GM21526 (cell line): ENCODE measurements around the gene PLA2G2A.
"Not testable (repeated sequence)": the region's sequence is repeated elsewhere in the genome, so short reads cannot be mapped to it uniquely, and the experiment has no call there.

ENCODE experiments used
- ATAC-seq: cut with Tn5 transposase; IDR thresholded peaks from one replicate; pipeline ENCODE4 v1.9.1; 2021; ENCODE audit warnings: moderate library complexity; ENCODE audit not compliant: unreplicated experiment, low FRiP score

Gene PLA2G2A, protein sequence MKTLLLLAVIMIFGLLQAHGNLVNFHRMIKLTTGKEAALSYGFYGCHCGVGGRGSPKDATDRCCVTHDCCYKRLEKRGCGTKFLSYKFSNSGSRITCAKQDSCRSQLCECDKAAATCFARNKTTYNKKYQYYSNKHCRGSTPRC

DNA sequence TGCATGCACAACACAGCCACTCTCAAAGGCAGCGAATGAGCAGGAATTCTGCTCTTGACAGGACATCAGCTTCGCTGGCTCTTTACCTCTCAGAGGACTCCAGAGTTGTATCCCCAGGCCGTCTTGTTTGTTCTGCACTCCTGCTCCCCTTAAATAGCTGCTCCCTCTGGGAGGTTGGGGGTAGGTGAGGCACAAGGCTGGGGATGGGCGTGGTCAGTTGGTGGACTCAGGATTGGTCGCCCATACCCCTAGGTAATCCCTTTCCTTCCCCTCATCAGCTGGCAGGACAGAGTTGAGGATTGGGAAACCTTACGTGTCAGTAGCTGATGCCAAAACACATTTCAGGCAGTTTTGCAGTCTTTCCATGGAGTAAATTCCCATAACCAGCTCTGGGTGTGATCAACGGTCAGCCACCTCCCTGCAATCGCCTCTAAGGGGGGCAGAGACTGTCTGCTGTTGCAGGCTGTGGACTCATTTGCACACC is at the start of gene PLA2G2A:
Gene PLA2G2A (minus strand): TSS at position 125 of the 484 bp plus-strand sequence. CDS start 845 bp downstream, outside the sequence.
- no peak for ATAC-seq

DNA sequence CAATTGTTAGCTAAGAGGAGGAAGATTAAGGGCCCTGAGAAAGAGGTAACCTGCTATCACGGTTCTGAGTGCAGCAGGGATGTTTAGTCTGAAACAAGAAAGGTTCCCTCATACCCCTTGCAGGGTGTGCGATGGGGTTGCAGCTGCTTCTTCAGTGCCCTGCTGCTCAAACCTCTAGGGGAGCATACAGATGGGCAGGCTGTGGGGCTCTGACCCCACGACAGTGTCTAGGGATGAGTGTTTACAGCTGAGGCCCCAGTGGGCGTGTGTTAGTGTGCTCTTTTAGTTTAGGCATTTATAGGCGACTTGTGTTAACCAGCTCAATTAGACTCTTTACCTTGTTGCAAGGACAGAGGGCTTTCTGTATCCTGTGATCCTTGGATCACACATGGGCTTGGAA is 49.3 kb upstream of the PLA2G2A start:
- ATAC-seq, result no peak

DNA sequence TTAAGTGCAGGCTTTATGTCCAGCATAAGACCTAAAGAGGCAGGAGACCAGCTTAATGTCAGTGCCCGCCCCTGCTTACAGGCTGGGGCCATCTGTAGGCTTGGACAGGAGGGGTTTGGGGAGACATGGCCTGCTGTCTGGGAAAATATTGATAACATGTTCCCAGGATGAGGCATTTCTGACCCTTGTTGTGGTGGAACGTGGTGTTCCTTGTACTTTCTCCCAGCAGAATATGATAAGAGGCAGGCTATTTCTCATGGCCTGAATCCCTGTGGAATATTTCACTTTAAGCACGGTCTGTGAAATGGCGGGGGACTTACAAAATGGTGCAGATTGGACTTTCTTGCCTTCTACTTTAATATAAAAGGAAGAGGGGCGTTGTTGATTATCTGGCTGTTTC is 48.7 kb upstream of the PLA2G2A start:
- no peak for ATAC-seq

DNA sequence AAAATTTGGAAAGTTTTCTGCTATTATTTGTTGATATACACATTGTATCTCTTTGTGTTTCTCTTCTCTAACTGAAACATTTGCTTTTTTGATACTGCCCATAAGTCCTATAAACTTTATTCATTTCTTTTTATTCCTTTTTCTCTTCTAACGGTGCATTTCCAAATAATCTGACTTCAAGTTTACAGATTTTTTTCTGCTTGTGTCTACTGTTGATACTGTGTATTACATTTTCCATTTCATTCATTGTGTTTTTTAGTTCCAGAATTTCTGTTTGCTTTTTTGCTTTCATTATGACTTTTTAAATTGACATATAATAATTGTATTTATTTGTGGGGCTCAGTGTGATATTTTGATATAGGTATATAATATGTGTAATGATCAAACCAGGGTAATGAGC is 38.3 kb upstream of the PLA2G2A start:
- no peak for ATAC-seq

DNA sequence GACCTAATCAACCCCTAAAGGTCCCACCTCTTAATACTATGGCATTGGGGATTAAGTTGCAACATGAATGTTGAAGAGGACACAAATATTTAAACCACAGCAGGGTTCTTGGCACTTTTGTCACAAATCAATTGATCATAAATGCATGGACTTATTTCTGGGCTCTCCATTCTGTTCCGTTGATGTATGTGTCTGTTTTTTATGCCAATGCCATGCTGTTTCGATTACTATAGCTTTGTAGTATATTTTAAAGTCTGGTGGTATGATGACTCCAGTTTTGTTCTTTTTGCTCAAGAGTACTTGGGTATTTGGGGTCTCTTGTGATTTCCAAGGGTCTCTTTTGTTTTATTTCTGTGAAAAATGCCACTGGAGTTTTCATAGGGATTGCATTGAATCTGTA is 34.7 kb upstream of the PLA2G2A start:
- ATAC-seq, result no peak

DNA sequence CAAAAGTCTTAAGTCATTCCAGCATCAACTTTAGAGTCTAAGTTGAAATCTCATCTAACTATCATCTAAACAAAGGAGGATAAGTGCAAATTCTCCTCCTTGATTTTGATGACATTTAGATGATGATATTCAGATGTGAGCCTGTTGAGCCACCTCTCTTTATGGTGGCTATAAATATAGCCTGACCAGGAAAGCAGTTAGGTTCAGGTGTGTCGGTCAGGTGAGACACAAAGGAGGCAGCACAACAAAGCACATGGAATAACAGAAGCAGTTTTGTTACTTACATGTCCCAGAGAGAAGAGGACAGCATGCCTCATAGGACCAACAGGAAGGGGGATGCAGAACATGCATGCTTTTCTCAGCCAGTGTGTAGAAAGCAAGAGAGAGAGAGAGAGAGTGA is 30.6 kb upstream of the PLA2G2A start:
- no peak for ATAC-seq

DNA sequence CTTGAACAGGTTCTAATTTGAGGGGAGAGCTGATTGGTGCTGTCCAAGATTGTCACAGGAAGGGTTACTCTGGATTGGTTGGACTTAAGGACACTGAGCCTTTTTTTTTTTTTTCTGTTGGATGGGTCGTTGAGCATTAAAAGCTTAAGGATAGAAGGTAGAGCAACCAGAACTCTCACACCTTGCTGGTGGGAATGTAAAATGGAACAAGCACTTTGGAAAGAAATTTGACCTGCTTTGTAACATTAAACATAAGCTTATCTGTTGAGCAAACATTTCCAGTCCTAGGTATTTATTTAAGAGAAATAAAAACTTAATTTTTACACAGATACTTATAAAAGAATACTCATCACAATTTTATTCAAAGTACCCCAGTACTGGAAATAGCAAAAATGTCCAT is 29.8 kb upstream of the PLA2G2A start:
- ATAC-seq, result no peak

DNA sequence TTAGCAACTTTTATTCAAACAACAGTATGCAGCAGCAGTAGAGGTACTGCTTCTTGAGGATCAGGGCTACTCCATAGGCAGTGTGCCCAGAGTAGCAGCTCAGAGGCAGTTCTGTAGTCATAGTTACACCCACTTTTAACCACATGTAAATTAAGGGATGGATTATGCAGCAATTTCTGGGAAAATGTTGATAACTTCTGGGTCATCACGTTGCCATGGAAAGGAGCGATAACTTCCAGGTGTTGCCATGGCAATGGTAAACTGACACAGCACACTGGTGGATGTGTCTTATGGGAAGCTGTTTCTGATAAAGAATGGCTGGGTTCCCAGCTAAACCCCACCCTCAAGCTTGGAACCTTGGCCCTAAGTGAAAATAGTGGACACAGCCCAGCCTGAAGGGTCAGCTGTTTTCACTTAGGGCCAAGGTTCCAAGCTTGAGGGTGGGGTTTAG is 29.0 kb upstream of the PLA2G2A start:
- no peak for ATAC-seq

DNA sequence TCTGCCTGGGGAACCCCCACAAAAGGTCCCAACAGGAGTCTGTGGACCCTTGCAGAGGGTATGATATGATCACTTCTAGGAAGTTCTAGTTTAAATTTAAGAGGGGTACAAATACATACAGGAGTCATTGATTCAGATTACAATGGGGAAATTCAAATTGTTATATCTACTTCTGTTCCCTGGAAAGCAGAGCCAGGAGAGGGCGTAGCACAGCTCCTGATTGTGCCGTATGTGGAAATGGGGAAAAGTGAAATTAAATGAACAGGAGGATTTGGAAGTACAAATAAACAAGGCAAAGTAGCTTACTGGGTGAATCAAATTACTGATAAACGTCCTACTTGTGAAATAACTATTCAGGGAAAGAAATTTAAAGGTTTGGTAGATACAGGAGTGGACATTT is 19.4 kb upstream of the PLA2G2A start:
- not testable (repeated sequence) for ATAC-seq

DNA sequence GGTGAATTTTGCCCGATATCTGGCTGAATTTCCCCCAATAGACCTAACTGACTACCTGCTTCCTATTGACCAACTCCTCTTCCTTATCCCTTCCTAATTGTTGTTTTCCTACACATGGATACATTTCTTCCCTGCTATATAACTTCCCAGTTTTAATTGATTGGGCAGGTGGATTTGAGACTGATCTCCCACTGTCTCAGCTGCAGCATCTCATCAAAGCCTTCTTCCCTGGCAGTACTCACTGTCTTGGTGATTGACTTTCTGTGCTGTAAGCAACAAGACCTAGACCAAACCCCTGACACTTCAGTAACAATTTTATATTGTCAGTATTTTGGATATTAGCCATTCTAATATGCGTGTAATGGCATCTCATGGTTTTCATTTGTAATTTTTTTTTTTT is 11.3 kb upstream of the PLA2G2A start:
- ATAC-seq, result no peak

DNA sequence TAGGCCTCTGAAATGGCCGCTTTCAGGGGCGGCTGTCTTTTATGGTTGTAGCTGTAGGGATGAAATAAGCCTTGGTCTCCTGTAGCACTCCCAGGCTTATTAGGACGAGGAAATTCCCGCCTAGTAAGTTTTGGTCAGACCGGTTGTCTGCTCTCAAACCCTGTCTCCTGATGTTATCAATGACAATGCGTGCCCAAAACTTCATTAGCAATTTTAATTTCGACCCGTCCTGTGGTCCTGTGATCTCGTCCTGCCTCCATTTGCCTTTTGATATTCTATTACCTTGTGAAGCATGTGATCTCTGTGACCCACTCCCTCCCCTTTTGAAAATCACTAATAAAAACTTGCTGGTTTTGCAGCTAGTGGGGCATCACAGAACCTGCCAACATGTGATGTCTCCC is 10.8 kb upstream of the PLA2G2A start:
- not testable (repeated sequence) for ATAC-seq

DNA sequence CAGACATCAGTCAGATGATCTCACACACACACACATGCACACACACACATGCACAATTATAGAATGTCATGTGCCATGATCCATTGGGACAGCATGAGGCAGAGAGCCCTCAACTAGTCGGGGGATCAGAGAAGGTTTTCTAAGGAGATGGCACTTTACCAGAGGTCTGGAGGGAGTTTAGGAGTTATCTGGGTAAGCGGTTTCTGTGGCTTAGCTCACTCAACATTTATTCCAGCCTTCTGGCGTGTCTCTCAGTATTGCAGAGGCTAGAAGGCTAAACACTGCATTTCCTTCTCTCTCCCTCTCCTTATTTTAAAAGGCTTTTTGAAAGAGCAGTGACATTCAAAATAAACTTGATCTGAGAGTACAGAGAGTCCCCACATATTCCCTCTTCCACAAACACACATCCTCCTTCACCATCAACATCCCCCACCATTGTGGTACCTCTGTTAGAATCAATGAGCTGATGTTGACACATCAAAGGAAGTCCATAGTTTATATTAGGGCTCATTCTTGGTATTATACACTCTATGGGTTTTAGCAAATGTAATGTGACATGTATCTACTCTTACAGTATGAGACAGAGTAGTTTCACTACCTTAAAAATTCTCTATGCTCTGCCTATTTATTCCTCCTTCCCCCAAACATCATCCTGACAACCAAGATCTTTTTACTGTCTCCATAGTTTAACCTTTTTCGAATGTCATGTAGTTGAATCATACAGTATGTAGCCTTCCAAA is 9.0 kb upstream of the PLA2G2A start:
- no peak for ATAC-seq

DNA sequence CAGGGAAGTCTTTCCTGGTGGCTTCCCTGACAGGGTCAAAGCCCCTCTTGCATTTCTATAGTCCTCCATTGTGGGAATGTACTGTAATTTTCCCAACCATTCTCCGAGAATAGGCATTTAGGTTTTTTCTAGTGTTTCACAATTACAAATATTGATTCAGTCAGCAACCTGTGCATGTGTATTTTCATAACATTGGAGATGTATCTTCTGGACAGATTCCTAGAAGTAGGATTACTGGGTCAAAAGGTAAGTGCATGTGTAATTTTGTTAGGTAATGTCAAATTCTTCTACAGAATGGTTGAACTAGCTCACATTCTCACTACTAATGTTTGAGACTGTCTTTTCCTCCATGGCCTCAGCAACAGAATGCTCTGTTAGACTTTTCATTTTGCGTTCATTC is 8.3 kb upstream of the PLA2G2A start:
- no peak for ATAC-seq

DNA sequence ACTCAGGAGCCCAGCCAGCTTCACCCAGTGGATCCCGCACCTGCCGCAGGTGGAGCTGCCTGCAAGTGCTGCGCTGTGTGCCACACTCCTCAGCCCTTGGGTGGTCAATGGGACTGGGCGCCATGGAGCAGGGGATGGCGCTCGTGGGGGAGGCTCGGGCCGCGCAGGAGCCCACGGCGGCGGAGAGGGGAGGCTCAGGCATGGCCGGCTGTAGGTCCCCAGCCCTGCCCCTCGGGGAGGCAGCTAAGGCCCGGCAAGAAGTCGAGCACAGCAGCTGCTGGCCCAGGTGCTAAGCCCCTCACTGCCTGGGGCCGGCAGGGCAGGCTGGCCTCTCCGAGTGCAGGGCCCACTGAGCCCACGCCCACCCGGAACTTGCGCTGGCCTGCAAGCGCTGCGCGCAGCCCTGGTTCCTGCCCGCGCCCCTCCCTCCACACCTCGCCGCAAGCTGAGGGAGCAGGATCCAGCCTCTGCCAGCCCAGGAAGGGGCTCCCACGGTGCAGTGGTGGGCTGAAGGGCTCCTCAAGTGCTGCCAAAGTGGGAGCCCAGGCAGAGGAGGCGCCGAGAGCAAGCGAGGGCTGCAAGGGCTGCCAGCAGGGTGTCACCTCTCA is 5.1 kb upstream of the PLA2G2A start:
- not testable (repeated sequence) for ATAC-seq

DNA sequence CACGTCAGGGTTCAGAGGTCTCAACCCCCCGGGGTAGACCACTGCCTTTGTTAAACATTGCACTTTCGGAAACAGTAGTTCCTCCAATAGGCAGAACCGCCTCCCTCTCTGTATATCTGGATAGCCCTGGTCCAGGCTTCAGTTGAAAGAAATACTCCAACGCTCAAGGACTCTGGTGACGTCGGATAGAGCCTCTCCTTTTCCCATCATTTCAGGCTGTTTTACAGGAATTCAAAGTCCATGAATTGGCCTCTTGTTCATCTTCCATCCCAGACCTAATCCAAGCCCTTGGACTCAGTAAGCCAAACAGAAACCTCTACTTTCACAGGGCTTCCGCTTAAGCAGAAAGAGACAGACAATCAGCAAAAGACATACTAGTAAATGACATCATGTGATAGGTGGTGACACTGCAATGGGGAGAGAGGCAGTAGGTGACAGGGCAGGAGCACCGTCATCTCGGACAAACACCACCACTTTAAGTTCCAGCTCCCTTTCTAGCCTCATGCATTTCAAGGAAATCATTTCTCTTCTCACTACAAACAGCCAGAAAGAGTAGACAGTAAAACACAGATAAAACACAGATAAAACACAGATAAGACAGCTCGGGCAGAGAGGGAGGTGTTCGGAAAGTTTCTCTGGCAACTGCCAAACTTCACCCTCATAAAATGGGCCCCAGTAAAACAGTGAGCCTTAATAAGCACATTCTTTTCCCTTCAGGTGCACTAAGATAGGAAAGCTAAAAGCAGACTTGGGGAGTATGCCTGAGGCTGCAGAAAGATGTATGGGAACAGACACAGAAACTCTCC is 2.3 kb upstream of the PLA2G2A start:
- no peak for ATAC-seq

DNA sequence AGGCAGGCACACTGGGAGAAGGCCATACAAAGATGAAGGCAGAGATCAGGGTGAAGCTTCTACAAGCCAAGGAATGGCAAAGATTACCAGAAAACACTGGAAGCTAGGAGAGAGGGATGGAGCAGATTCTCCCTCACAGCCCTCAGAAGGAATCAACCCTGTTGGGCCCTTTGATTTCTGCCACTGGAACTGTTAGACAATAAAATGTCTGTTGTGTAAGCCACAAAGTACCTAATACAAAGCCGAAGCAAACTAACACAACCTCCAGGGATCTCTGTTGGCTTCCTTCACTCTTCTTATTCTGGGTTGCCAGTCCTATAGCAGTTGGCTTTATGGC is 1.7 kb upstream of the PLA2G2A start:
- no peak for ATAC-seq

DNA sequence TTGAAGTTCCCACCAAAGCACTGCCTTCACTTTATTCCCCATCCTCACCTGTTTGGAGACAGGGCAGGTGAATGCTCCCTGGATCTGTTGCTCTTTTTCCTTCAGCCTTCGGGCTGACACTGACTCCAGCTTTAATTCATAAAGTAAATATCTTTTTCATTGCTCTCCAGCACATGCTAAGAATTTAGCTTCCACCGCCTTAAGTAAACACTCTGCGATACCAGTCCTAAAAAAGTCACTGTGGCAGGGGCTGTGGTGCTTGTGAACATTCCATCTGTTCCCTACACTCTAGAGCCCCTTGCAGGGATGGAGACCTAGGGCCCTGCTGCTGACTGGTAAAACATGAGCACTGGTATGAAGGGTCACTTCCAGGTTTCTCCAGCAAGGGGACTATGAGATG is 896 bp upstream of the PLA2G2A start:
- ATAC-seq, result no peak

DNA sequence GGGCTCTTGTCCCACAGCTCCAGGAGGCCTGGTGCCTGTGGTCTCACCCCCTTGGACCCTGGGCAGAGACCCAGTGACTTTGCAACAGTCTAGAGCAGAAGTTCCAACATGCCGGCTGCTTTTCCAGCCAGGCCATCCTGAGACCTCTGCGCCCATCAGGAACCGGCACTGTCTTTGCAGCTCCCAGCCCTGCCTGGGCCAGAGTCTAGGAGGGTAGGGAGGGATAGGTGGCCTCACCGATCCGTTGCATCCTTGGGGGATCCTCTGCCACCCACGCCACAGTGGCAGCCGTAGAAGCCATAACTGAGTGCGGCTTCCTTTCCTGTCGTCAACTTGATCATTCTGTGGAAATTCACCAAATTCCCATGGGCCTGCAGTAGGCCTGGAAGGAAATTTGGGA is 1.3 kb downstream of the PLA2G2A start:
- ATAC-seq, result no peak

DNA sequence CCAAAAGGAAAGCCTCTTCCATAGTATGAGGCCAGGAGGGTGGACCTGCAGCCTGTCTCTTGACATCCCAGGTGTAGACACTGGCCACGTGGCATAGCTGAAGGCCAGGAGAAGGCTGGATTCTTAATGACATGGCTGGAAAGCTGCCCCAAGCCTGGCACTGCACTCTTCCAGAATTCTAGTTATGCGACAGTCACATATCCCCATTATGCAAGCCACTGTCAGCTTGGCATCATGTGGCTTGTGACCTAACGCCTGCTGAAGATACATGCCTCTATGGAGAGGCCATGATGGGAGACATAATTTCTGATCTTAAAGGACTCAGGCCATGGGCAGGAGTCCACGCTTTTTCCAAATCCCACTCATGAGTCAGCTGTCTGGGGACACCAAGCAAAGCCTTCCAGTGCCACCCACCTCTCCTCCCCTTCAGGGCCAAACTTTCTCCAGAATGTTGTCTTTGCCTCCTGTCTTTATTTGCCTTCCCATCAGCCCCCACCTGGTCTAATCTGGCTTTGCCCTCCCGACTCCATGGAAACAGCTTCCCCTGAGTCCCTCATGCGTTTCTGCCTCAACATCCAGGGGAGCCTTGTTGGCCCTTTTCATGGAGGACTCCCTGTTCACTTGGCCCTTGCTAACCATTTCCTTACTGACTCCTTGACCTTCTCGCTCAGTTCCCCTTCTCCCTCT is 3.0 kb downstream of the PLA2G2A start:
- ATAC-seq, result no peak

DNA sequence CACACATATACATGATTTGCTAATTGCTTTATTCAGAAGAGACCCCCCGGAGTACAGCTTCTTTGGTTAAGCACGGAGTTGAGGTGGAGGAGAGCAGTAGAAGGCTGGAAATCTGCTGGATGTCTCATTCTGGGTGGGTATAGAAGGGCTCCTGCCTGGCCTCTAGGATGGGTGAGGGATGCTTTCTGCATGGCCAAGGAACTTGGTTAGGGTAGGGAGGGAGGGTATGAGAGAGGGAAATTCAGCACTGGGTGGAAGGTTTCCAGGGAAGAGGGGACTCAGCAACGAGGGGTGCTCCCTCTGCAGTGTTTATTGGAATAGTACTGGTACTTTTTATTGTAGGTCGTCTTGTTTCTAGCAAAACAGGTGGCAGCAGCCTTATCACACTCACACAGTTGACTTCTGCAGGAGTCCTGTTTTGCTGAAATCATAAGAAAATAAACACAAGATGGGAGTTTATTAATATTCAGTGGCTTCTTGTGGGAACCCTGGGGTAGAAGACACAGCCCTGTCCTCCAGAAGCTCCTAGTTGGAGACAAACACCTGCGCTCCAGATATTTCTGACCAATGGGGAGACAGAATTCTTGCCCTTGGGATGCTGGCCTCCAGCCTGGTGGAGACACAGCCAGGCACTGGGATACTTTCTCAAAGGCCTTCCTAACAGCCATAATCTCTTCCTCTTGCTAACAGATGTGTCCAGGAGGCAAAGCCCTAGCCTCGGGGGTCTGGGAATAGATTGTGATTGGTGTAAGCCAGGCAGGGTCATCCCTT is 3.8 kb downstream of the PLA2G2A start:
- no peak for ATAC-seq
